Kidney capillary endothelial cell (primary cell): ENCODE measurements around the gene RTBDN.

Experiments
- DNase-seq: peaks from one replicate; pipeline ENCODE4 v3.0.0-alpha.2; 2018; ENCODE audit warnings: low spot score

The RTBDN gene

DNA sequence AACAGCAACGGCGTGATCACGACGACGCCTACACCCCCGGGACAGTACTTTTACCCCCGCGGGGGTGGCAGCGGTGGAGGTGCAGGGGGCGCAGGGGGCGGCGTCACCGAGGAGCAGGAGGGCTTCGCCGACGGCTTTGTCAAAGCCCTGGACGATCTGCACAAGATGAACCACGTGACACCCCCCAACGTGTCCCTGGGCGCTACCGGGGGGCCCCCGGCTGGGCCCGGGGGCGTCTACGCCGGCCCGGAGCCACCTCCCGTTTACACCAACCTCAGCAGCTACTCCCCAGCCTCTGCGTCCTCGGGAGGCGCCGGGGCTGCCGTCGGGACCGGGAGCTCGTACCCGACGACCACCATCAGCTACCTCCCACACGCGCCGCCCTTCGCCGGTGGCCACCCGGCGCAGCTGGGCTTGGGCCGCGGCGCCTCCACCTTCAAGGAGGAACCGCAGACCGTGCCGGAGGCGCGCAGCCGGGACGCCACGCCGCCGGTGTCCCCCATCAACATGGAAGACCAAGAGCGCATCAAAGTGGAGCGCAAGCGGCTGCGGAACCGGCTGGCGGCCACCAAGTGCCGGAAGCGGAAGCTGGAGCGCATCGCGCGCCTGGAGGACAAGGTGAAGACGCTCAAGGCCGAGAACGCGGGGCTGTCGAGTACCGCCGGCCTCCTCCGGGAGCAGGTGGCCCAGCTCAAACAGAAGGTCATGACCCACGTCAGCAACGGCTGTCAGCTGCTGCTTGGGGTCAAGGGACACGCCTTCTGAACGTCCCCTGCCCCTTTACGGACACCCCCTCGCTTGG, 42.1 kb downstream of the RTBDN start:
- DNase-seq: no peak

GRCh38 chr19:12791345-12792050, 42.9 kb downstream of the RTBDN start, which contains the start of gene JUNB:
Gene JUNB, plus strand, starts transcription at chr19:12791486. Its CDS starts 286 bp downstream, at chr19:12791772.
- DNase-seq: peak; percentile 91

- no peak for DNase-seq
These were observed 43.6 kb downstream of the RTBDN start for GRCh38 chr19:12790628-12791344.

DNA sequence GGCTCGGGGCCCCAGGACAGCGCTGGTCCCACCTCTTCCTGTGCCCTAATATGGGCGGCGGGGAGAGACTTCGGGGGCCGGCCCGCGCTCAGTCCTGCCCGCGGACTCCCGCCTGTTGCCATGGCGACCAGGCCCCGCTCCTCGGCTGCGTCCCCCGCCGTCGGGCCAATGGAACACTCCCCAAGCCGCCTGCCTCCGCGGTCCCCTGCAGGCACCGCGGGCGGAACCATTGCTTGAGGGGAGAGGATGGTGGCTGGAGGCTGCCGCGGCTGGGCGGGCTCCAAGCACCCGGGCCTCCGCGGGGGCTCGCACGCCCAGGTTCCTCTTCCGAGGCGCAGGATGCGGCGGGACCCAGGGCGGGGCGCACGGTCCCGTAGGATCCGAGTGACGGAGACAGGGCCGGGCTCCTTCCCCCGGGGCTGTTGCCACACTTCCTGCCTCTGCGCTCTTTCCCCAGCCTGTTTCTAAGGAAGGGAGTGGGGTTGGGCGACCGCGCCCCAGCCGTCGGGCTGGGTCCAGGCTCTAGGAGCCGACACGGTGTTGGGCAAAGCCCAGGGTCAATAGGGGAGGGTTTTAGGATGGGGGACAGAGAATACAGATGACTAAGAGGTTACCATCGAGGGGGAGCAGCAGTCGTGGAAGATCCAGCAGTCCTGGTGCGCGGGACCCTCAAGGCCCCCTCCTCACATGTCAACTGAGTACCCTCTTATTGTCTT, 44.3 kb downstream of the RTBDN start:
- peak; percentile 83 for DNase-seq

- DNase-seq: no peak
These were observed 45.1 kb downstream of the RTBDN start for GRCh38 chr19:12789098-12789903.

- DNase-seq: peak; percentile 56
These were observed 45.7 kb downstream of the RTBDN start for GRCh38 chr19:12788682-12789097.

DNA sequence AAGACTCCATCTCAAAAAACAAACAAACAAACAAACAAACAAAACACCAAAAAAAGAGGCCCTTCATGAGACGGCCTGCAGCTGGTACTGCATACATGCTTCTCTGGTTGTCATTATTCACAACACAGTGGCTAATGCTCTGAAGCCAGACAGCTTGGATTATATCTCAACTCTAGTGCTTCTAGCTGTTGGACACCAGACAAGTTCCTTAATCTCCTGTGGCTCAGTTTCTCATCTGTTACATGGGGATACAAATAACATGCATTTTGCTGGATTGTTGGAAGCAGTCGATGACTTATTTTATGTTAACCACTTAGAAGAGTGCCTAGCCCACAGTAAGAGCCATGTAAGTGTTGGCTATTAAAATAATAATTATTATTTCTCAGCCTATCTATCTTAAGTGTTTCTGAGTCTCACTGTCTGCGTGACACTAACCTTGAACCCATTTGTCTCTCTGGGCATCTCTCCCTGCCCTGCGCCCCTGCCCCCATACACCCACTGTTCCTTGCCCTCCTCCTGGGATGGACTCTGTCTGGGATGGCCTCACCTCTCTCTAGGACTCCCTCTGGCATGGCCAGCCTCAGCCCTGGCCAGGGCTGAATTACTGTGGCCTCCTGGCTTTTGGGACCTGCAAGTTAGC, 46.2 kb downstream of the RTBDN start:
- DNase-seq: no peak

GRCh38 chr19:12787458-12787857, 46.9 kb downstream of the RTBDN start:
- DNase-seq: no peak

GRCh38 chr19:12786952-12787351, 47.4 kb downstream of the RTBDN start:
- DNase-seq: no peak

DNA sequence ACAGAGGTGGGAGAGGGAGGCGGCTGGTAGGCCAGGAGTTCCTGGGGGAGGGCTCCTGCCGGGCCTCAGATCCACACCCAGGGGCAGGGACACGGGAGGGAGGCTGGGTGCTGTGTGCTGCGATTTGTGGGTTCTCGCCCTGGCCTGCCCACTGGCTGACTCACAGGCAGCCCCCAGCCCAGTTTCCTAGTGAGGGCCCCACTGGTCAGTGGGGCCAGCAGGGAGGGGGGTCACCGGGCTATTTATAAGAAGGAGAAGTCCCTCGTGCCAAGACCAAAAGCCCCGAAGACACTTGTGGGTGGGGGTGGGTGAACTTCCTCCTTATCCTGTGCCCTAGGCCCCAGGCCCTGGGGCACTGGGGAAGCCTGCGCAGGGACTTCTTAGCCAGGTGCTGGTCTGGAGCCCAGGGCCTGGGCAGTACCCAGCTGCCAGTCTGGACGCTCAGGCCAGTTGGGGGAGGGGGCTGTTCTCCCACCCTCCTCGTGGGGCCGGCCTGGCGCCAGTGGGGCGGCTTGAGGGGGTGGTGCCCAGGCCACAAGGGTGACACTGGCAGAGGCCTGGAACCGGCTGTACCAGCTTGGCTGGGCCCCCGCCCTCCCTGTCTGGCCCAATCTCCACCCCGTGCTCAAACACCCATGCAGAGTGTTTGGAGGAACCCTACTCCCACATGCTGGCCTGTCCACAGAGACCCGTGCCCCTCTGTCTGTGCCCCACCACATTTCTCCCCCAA, 48.1 kb downstream of the RTBDN start:
- no peak for DNase-seq

GRCh38 chr19:12785431-12786031, 48.8 kb downstream of the RTBDN start:
- no peak for DNase-seq

GRCh38 chr19:12784871-12785430, 49.4 kb downstream of the RTBDN start:
- no peak for DNase-seq

GRCh38 chr19:12784394-12784870, 49.9 kb downstream of the RTBDN start:
- no peak for DNase-seq

DNA sequence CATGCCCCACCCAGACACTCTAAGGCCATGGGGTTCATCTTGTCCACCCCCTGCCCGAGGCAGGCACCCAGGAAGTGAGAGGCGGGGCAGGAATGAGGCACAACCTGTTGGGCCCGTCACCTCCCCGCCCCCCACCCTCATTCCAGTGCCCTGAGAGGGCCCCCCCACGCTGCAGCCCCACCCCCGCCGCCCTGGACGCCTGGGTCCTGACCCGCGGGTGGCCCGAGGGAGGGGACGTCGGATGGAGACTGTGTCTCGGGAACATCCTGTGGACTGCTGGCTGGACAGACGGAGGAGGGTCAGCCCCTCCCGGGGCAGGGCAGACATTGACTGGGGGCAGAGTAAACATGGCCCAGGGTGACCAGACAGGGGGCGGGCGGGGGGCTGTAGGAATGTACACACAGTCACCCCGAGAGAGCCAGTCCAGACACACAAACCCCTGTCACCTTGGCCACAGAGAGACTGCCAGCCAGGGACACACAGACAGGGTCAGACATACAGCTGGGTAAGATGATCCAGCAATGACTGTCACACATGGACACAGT, 50.5 kb downstream of the RTBDN start:
- DNase-seq: peak; percentile 67

DNA sequence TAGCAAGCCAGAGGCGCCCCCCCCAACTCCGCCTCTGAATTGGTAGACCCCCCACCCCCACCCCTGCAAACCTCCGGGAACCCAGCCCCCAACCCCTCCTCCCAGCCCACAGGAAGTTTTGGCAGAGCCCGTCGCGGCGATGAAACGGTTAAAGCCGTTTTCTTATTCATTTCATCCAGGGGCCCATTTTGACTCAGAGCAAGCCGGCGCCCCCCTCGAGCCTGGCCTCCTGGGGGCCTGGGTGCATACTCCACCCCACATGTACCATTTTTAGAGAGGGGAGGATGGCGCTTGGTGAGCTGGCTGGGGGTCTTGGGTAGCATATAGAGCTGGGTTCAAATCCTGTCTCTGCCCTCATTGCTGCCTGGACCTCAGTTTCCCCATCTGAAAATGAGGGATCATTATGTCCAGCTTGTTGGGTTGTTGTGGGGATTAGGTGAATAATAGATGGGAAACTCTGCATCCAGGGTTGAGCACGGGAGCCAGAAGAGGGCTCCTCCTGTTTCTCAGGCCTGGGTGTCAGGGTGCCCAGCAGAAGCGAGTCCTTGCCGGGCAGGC, 51.0 kb downstream of the RTBDN start:
- no peak for DNase-seq

- peak; percentile 85 for DNase-seq
These were observed 51.7 kb downstream of the RTBDN start for GRCh38 chr19:12782424-12783290.

- DNase-seq: no peak
These were observed 52.3 kb downstream of the RTBDN start for GRCh38 chr19:12782174-12782423.
